Measurements from ENCODE around the gene ZDHHC22. TPM values are rescaled to one million over a fixed set of nuclear protein-coding genes. Genes with fewer than 3 reads are reported as not detected.

The ZDHHC22 gene
- total and polyA plus RNA-seq, 2 experiments from 2014 or later = 17.6 to 32.1 TPM

GRCh38 chr14:77151918-77152588 lies 10.5 kb upstream of the ZDHHC22 start:
- H3K27ac Mint-ChIP-seq = no peak overlapping the region
- peak; percentile 39 for DNase-seq (ENCODE audit: low spot score)
- no peak overlapping the region for H2AFZ ChIP-seq

More at GRCh38 chr14:77151918-77152588, 10.5 kb upstream of the ZDHHC22 start:
- peaks cover 5% of the 10 kb centered on the region for H3K4me1 ChIP-seq (ENCODE audit: insufficient read depth)
- no peaks in the 10 kb centered on the region for H3K36me3 Mint-ChIP-seq (ENCODE audit: low read depth)
- H3K9me2 ChIP-seq (ENCODE audit: insufficient read depth) = no peaks in the 10 kb centered on the region
- no peaks in the 10 kb centered on the region for H3K9me3 Mint-ChIP-seq
- H3K79me2 ChIP-seq (replicated peaks; ENCODE audit: insufficient read depth) = no peaks in the 10 kb centered on the region
- H3F3A ChIP-seq (replicated peaks; ENCODE audit: low read depth) = 0 out of 2 replicates have a peak, but pooled peaks cover 6% of the 10 kb centered on the region
- peak; percentile 45 for ATAC-seq
- H3K4me1 Mint-ChIP-seq = peaks cover 38% of the 10 kb centered on the region
- H3K27me3 ChIP-seq (ENCODE audit: insufficient read depth) = no peaks in the 10 kb centered on the region
- no peaks in the 10 kb centered on the region for H4K20me1 ChIP-seq (replicated peaks; ENCODE audit: insufficient read depth)
- H3K4me3 Mint-ChIP-seq = no peak overlapping the region
- H3K27ac ChIP-seq (ENCODE audit: low read depth) = 0 out of 2 replicates have a peak overlapping the region, but pooled peaks have one; percentile 28
- TF ChIP-seq CTCF (conservative IDR thresholded peaks at IDR 0.05; ENCODE audit: low read depth in 2 of 2) (peak; percentile 29 to 33; a peak in 3 of 4 replicates), ZNF462 (CRISPR knock-in tag; IDR thresholded peaks at IDR 0.05) (no peak), EZH2phosphoT487 (IDR thresholded peaks at IDR 0.05; ENCODE audit: unreplicated experiment) (no peak)
- no peak overlapping the region for H3K4me3 ChIP-seq
- no peaks in the 10 kb centered on the region for H3K36me3 ChIP-seq (ENCODE audit: insufficient read depth)
- no peak overlapping the region; the same call in 1 of the 2 replicates for H3K4me2 ChIP-seq
- H3K27me3 Mint-ChIP-seq (ENCODE audit: insufficient read depth, low read depth, poor library complexity) = peaks cover 13% of the 10 kb centered on the region
